Measurements from ENCODE around the gene CASZ1. TPM values are rescaled to one million over a fixed set of nuclear protein-coding genes. Genes with fewer than 3 reads are reported as not detected.

The CASZ1 gene
- total and polyA plus RNA-seq, 2 donors (not counting 3 experiments of a cell fraction or from before 2014, with no cell fraction given) = 1.5 to 5.2 TPM

- Histone ChIP-seq H2AFZ (ENCODE audit: low read depth, low read length) (no peak overlapping the region), H3K4me1 (ENCODE audit: control insufficient read depth, extremely low read depth, insufficient read depth, low read length) (no peaks in the 10 kb centered on the region), H3K36me3 (ENCODE audit: control insufficient read depth in 2 of 2, extremely low read depth in 1 of 2, insufficient read depth in 2 of 2, low read length in 2 of 2) (no peaks in the 10 kb centered on the region), H3K79me2 (ENCODE audit: control insufficient read depth, insufficient read depth, low read length) (no peaks in the 10 kb centered on the region), H3K27me3 (ENCODE audit: control insufficient read depth in 2 of 2, insufficient read depth in 2 of 2, low read length in 2 of 2) (no peaks in the 10 kb centered on the region), H3K27ac (ENCODE audit: insufficient read depth, low read depth, low read length) (no peak overlapping the region), H3K9me1 (replicated peaks; ENCODE audit: control insufficient read depth, extremely low read depth, insufficient read depth, low read length) (no peaks in the 10 kb centered on the region), H4K20me1 (replicated peaks; ENCODE audit: control insufficient read depth, extremely low read depth, insufficient read depth, low read length) (no peaks in the 10 kb centered on the region), H3K9me3 (replicated peaks; ENCODE audit: control insufficient read depth, insufficient read depth, low read length) (no peaks in the 10 kb centered on the region), H3K4me3 (replicated peaks in 1 of 3; ENCODE audit: insufficient read depth in 1 of 3, low read depth in 1 of 3, low read length in 3 of 3) (no peak overlapping the region), H3K9ac (replicated peaks; ENCODE audit: extremely low read depth, insufficient read depth, low read length) (no peak overlapping the region), H3K4me2 (ENCODE audit: insufficient read depth, low read length) (no peak overlapping the region)
- no peak for TF ChIP-seq MYC (IDR thresholded peaks at IDR 0.05; ENCODE audit: low read depth, low read length)
- TF ChIP-seq CTCF (IDR thresholded peaks at IDR 0.05; ENCODE audit: extremely low read depth in 1 of 2, insufficient read depth in 1 of 2, low read depth in 1 of 2, low read length in 2 of 2) = no peak
- TF ChIP-seq EZH2 (IDR thresholded peaks at IDR 0.05; ENCODE audit: borderline replicate concordance, low read depth, low read length, severe bottlenecking) = no peak
- TF ChIP-seq POLR2A (IDR thresholded peaks at IDR 0.05; ENCODE audit: low read depth, low read length) = no peak
- no peak for TF ChIP-seq MAX (IDR thresholded peaks at IDR 0.05; ENCODE audit: insufficient read depth, insufficient read length)
- ChIA-PET POLR2A (no interaction called here), CTCF (interaction anchor here (1.2 kb wide), 1 partner anchor 13 kb away, joined by 3 read pairs; no protein-coding TSS in a partner anchor)
- BruUV-seq (replicated peaks) = no TSS peak
- DNase-seq (ENCODE audit: low read depth, low spot score) (no peak), FAIRE-seq (no peak)
- intact Hi-C loops (cut with micrococcal nuclease) = no loop called here
- dilution Hi-C loops (cut with MboI; ENCODE audit: extremely low pct_ligation_motif_present, low sequenced_read_pairs) = no loop called here
These were observed 207.4 kb downstream of the CASZ1 start for GRCh38 chr1:10589074-10589473.

GRCh38 chr1:10588640-10589039, 207.8 kb downstream of the CASZ1 start:
- Histone ChIP-seq H3K9ac (replicated peaks; ENCODE audit: extremely low read depth, insufficient read depth, low read length) (no peak overlapping the region), H3K79me2 (ENCODE audit: control insufficient read depth, insufficient read depth, low read length) (no peaks in the 10 kb centered on the region), H3K4me3 (replicated peaks in 1 of 3; ENCODE audit: insufficient read depth in 1 of 3, low read depth in 1 of 3, low read length in 3 of 3) (no peak overlapping the region), H3K27me3 (ENCODE audit: control insufficient read depth in 2 of 2, insufficient read depth in 2 of 2, low read length in 2 of 2) (no peaks in the 10 kb centered on the region), H3K4me1 (ENCODE audit: control insufficient read depth, extremely low read depth, insufficient read depth, low read length) (no peaks in the 10 kb centered on the region), H2AFZ (ENCODE audit: low read depth, low read length) (no peak overlapping the region), H3K4me2 (ENCODE audit: insufficient read depth, low read length) (no peak overlapping the region), H3K27ac (ENCODE audit: insufficient read depth, low read depth, low read length) (no peak overlapping the region), H3K9me3 (replicated peaks; ENCODE audit: control insufficient read depth, insufficient read depth, low read length) (no peaks in the 10 kb centered on the region), H3K36me3 (ENCODE audit: control insufficient read depth in 2 of 2, extremely low read depth in 1 of 2, insufficient read depth in 2 of 2, low read length in 2 of 2) (no peaks in the 10 kb centered on the region), H4K20me1 (replicated peaks; ENCODE audit: control insufficient read depth, extremely low read depth, insufficient read depth, low read length) (no peaks in the 10 kb centered on the region), H3K9me1 (replicated peaks; ENCODE audit: control insufficient read depth, extremely low read depth, insufficient read depth, low read length) (no peaks in the 10 kb centered on the region)
- no peak for DNase-seq (ENCODE audit: low read depth, low spot score)
- FAIRE-seq = no peak
- dilution Hi-C loops (cut with MboI; ENCODE audit: extremely low pct_ligation_motif_present, low sequenced_read_pairs) = no loop called here
- intact Hi-C loops (cut with micrococcal nuclease) = no loop called here
- TF ChIP-seq GATA2 (IDR thresholded peaks at IDR 0.05; ENCODE audit: insufficient read depth, insufficient read length, low read depth, low read length) = no peak
- no peak for TF ChIP-seq POLR2AphosphoS5 (IDR thresholded peaks at IDR 0.05; ENCODE audit: insufficient read depth, low read depth, low read length)
- no peak for TF ChIP-seq POLR2A (IDR thresholded peaks at IDR 0.05; ENCODE audit: low read depth, low read length)
- no peak for TF ChIP-seq MYC (IDR thresholded peaks at IDR 0.05; ENCODE audit: low read depth, low read length)
- no peak for TF ChIP-seq MAX (IDR thresholded peaks at IDR 0.05; ENCODE audit: insufficient read depth, insufficient read length)
- no peak for TF ChIP-seq CTCF (IDR thresholded peaks at IDR 0.05; ENCODE audit: extremely low read depth in 1 of 2, insufficient read depth in 1 of 2, low read depth in 1 of 2, low read length in 2 of 2)
- TF ChIP-seq EZH2 (IDR thresholded peaks at IDR 0.05; ENCODE audit: borderline replicate concordance, low read depth, low read length, severe bottlenecking) = no peak
- no peak for TF ChIP-seq FOS (IDR thresholded peaks at IDR 0.05; ENCODE audit: borderline replicate concordance, insufficient read depth, low read length)
- no peak for TF ChIP-seq JUN (IDR thresholded peaks at IDR 0.05; ENCODE audit: borderline replicate concordance, insufficient read depth, insufficient read length, low read depth)
- ChIA-PET POLR2A (no interaction called here), CTCF (interaction anchor here (0.6 to 1.2 kb wide), 2 partner anchors 12 to 348 kb away, joined by 3 read pairs; no protein-coding TSS in a partner anchor)
- no TSS peak for BruUV-seq (replicated peaks)
